Ascending aorta (tissue), 2 donors: ENCODE measurements around the gene FARP1. TPM values are rescaled to one million over a fixed set of nuclear protein-coding genes. Genes with fewer than 3 reads are reported as not detected.

Source experiments
- DNase-seq, 2 donors: peaks; one replicate each; pipeline ENCODE4 v3.0.0-alpha.2; 2019; ENCODE audit warnings: low spot score in 2 of 2
- H3K27ac ChIP-seq, 2 donors: fragments of 200-600 bp; sonication (generic); one replicate each; pipeline ENCODE4 v1.5.1; 2016 to 2017; ENCODE audit warnings: mild to moderate bottlenecking in 1 of 2
- H3K27me3 ChIP-seq: fragments of 200-600 bp; sonication (generic); one replicate; pipeline ENCODE4 v1.5.1; 2017
- H3K36me3 ChIP-seq, 2 donors: fragments of 200-600 bp; sonication (generic); one replicate each; pipeline ENCODE4 v1.5.1; 2016
- H3K4me1 ChIP-seq, 2 donors: fragments of 200-600 bp; sonication (generic); one replicate each; pipeline ENCODE4 v1.5.1; 2016 to 2017; ENCODE audit warnings: mild to moderate bottlenecking in 1 of 2
- H3K4me3 ChIP-seq, 2 donors: fragments of 200-600 bp; sonication (generic); one replicate each; pipeline ENCODE4 v1.5.1; 2016 to 2017; ENCODE audit warnings: mild to moderate bottlenecking in 1 of 2
- H3K9me3 ChIP-seq, 2 donors: fragments of 200-600 bp; sonication (generic); one replicate each; pipeline ENCODE4 v1.5.1; 2016
- CTCF ChIP-seq, 3 experiments: fragments of 200-600 bp in 2 of 3; fragments of 450-650 bp in 1 of 3; sonication (generic) in 2 of 3; IDR thresholded peaks; one replicate each; pipeline ENCODE4 v1.5.1; 2016 to 2019; ENCODE audit warnings: antibody characterized with exemption in 3 of 3, mild to moderate bottlenecking in 1 of 3, moderate library complexity in 1 of 3
- intact Hi-C: fragments of 100-400 bp; cut with DNase I; formaldehyde crosslinking; loops from one replicate; pipeline ENCODE4 v1.15.1; 2023
- total RNA-seq: library from RNA; depleted of rRNA; stranded (reverse); fragments of >200 nt; gene quantifications from one replicate; pipeline ENCODE4 v1.1.0, GENCODE V29; 2016

The FARP1 gene
- total RNA-seq, 1 donor from 2014 or later, result 80.8 TPM

DNA sequence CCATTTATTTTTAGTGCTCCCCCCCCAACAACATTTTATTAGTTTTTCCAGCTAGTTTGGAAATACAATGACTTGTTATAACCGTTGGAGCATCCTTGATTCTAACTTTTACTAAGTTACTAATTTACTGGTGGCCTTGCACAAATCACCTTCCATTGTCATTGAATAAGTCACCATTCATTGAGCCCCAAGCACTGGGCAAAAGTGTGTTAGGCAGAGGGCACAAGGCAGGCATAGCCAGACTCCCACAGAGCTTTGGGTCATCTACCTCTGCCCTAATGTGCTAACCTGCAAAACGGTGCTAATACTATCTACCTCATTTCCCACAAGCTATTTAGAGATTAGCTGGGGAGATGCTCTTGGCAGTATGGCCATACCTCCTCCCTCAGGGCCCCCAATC is 120.9 kb downstream of the FARP1 start:
- Histone ChIP-seq H3K9me3 (no peaks in the 10 kb centered on the region), H3K27ac (no peak overlapping the region), H3K27me3 (no peaks in the 10 kb centered on the region), H3K4me1 (no peaks in the 10 kb centered on the region), H3K4me3 (no peak overlapping the region), H3K36me3 (no peaks in the 10 kb centered on the region)
- DNase-seq, result no peak
- intact Hi-C loops, result no loop called here
- no peak for TF ChIP-seq CTCF (IDR thresholded peaks at IDR 0.05)

DNA sequence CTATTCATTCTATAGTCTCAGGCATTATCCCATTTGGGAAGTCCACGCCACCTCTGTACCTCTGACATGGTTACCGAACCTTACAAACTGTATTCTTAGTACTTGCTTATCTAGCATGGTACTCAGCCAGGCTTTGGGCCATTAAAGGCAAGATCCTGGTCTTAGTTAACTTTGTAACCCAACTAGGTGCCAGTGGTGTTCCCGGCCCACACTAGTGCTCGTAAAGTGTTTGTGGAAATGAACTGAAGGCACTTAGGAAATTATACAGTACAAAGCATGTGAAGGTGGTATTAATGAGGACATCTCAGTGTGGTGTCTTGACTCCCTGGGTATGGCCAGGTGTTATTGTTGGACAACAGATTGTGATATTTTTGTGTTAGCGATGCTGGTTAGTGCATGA is 122.0 kb downstream of the FARP1 start:
- H3K27me3 ChIP-seq, result no peaks in the 10 kb centered on the region
- intact Hi-C loops, result no loop called here
- H3K27ac ChIP-seq, result no peak overlapping the region
- TF ChIP-seq CTCF (IDR thresholded peaks at IDR 0.05), result no peak
- no peaks in the 10 kb centered on the region for H3K36me3 ChIP-seq
- H3K4me1 ChIP-seq, result no peaks in the 10 kb centered on the region
- DNase-seq, result no peak
- H3K4me3 ChIP-seq, result no peak overlapping the region
- H3K9me3 ChIP-seq, result no peaks in the 10 kb centered on the region

GRCh38 chr13:98265692-98266551 is 123.0 kb downstream of the FARP1 start:
- H3K27me3 ChIP-seq, result no peaks in the 10 kb centered on the region
- TF ChIP-seq CTCF (IDR thresholded peaks at IDR 0.05), result no peak
- no peaks in the 10 kb centered on the region for H3K9me3 ChIP-seq
- no peak for DNase-seq
- intact Hi-C loops, result no loop called here
- no peaks in the 10 kb centered on the region for H3K36me3 ChIP-seq
- no peak overlapping the region for H3K27ac ChIP-seq
- no peaks in the 10 kb centered on the region for H3K4me1 ChIP-seq
- no peak overlapping the region for H3K4me3 ChIP-seq

GRCh38 chr13:98267080-98267912 is 124.4 kb downstream of the FARP1 start:
- DNase-seq, result no peak
- TF ChIP-seq CTCF (IDR thresholded peaks at IDR 0.05), result no peak
- H3K9me3 ChIP-seq, result no peaks in the 10 kb centered on the region
- no peaks in the 10 kb centered on the region for H3K36me3 ChIP-seq
- H3K4me1 ChIP-seq, result no peaks in the 10 kb centered on the region
- no peak overlapping the region for H3K27ac ChIP-seq
- no peak overlapping the region for H3K4me3 ChIP-seq
- H3K27me3 ChIP-seq, result no peaks in the 10 kb centered on the region
- intact Hi-C loops, result no loop called here

- H3K27ac ChIP-seq, result no peak overlapping the region
- H3K4me3 ChIP-seq, result no peak overlapping the region
- TF ChIP-seq CTCF (IDR thresholded peaks at IDR 0.05), result no peak
- intact Hi-C loops, result no loop called here
- DNase-seq, result no peak
- H3K4me1 ChIP-seq, result no peaks in the 10 kb centered on the region
- H3K27me3 ChIP-seq, result no peaks in the 10 kb centered on the region
- no peaks in the 10 kb centered on the region for H3K36me3 ChIP-seq
- no peaks in the 10 kb centered on the region for H3K9me3 ChIP-seq
Measured at GRCh38 chr13:98269386-98269785, 126.5 kb downstream of the FARP1 start.
